GM19238 (cell line): ENCODE measurements around the gene LMLN.
"Not testable (repeated sequence)": the region's sequence is repeated elsewhere in the genome, so short reads cannot be mapped to it uniquely, and the experiment has no call there.

Experiments used
- DNase-seq: peaks from one replicate; pipeline ENCODE4 v3.0.0; 2011; ENCODE audit warnings: low spot score; ENCODE audit not compliant: insufficient read length

LMLN gene

GRCh38 chr3:198022604-198023003 lies 62.6 kb downstream of the LMLN start:
- no peak for DNase-seq

- no peak for DNase-seq
These were observed 65.6 kb downstream of the LMLN start for GRCh38 chr3:198025644-198026043.

GRCh38 chr3:198026620-198027019 lies 66.6 kb downstream of the LMLN start:
- DNase-seq: no peak

- no peak for DNase-seq
These were observed 67.2 kb downstream of the LMLN start for GRCh38 chr3:198027045-198027798.

- DNase-seq: no peak
These were observed 67.9 kb downstream of the LMLN start for GRCh38 chr3:198027799-198028390.

GRCh38 chr3:198028718-198029117 lies 68.7 kb downstream of the LMLN start:
- no peak for DNase-seq

GRCh38 chr3:198030125-198030524 lies 70.1 kb downstream of the LMLN start:
- DNase-seq: no peak

- DNase-seq: no peak
These were observed 70.7 kb downstream of the LMLN start for GRCh38 chr3:198030726-198031125.

GRCh38 chr3:198032039-198032936 lies 72.3 kb downstream of the LMLN start:
- DNase-seq: no peak

GRCh38 chr3:198043119-198043518 lies 83.1 kb downstream of the LMLN start:
- DNase-seq: no peak

- DNase-seq: no peak
These were observed 86.3 kb downstream of the LMLN start for GRCh38 chr3:198046120-198046857.

- no peak for DNase-seq
These were observed 88.4 kb downstream of the LMLN start for GRCh38 chr3:198048445-198048844.

- no peak for DNase-seq
These were observed 91.8 kb downstream of the LMLN start for GRCh38 chr3:198051836-198052235.

GRCh38 chr3:198053462-198053861 lies 93.4 kb downstream of the LMLN start:
- DNase-seq: not testable (repeated sequence)

- no peak for DNase-seq
These were observed 101.4 kb downstream of the LMLN start for GRCh38 chr3:198061119-198062067.

- DNase-seq: no peak
These were observed 102.0 kb downstream of the LMLN start for GRCh38 chr3:198062068-198062465.

- no peak for DNase-seq
These were observed 104.4 kb downstream of the LMLN start for GRCh38 chr3:198064420-198064819.

- no peak for DNase-seq
These were observed 105.9 kb downstream of the LMLN start for GRCh38 chr3:198065897-198066296.

GRCh38 chr3:198067416-198067815 lies 107.4 kb downstream of the LMLN start:
- no peak for DNase-seq

GRCh38 chr3:198070871-198071270 lies 110.9 kb downstream of the LMLN start:
- DNase-seq: no peak
